ENCODE results near the gene TIFAB.

DNA sequence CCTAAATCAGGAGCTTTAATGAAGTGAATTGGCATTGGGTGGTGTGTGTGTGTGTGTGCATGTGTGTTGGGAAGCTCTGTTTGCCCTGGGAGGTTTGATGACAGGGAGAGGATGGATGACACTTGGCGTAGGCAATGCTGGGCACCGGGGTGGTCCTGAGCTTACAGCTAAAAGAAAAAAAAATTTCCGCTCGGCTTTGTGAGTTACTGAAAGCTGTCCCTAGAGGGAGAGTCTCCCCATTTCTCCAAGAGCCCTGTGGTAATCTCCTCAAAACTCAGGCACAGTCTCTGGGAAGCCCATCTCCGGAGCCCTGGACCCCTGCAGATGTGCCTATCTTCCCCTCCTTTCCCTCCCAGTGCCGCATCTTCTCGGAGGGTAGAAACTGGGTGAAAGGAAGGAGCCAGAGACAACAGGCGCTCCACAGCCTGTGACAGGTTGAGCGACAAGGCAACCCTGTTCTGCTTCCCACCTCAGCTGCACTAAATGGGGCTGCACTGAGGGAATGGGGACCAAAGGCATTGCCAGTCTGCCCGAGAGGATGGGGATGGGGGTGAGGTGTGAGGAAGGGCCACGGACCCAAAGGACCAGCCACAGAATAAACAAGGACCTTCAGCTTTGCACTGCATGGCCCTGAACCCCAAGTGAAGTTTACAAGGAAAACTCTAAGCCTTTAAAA, 35.8 kb upstream of the TIFAB start:
- TF ChIP-seq, protein P1, sequence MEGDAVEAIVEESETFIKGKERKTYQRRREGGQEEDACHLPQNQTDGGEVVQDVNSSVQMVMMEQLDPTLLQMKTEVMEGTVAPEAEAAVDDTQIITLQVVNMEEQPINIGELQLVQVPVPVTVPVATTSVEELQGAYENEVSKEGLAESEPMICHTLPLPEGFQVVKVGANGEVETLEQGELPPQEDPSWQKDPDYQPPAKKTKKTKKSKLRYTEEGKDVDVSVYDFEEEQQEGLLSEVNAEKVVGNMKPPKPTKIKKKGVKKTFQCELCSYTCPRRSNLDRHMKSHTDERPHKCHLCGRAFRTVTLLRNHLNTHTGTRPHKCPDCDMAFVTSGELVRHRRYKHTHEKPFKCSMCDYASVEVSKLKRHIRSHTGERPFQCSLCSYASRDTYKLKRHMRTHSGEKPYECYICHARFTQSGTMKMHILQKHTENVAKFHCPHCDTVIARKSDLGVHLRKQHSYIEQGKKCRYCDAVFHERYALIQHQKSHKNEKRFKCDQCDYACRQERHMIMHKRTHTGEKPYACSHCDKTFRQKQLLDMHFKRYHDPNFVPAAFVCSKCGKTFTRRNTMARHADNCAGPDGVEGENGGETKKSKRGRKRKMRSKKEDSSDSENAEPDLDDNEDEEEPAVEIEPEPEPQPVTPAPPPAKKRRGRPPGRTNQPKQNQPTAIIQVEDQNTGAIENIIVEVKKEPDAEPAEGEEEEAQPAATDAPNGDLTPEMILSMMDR (IDR thresholded peaks at IDR 0.05) = no peak
- TF ChIP-seq, protein P2, sequence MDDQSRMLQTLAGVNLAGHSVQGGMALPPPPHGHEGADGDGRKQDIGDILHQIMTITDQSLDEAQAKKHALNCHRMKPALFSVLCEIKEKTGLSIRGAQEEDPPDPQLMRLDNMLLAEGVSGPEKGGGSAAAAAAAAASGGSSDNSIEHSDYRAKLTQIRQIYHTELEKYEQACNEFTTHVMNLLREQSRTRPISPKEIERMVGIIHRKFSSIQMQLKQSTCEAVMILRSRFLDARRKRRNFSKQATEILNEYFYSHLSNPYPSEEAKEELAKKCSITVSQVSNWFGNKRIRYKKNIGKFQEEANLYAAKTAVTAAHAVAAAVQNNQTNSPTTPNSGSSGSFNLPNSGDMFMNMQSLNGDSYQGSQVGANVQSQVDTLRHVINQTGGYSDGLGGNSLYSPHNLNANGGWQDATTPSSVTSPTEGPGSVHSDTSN (IDR thresholded peaks at IDR 0.05) = no peak
- TF ChIP-seq MXI1 (IDR thresholded peaks at IDR 0.05; ENCODE audit: low read depth, low read length) (no peak), JUND (IDR thresholded peaks at IDR 0.05) (no peak), EZH2phosphoT487 (IDR thresholded peaks at IDR 0.05; ENCODE audit: borderline replicate concordance, low read depth) (no peak), TAF1 (IDR thresholded peaks at IDR 0.05; ENCODE audit: borderline replicate concordance, low read depth, low read length) (no peak), YY1 (IDR thresholded peaks at IDR 0.05; ENCODE audit: low read depth) (no peak), TCF12 (IDR thresholded peaks at IDR 0.05) (no peak), ELF1 (IDR thresholded peaks at IDR 0.05) (no peak), CHD2 (IDR thresholded peaks at IDR 0.05; ENCODE audit: low read length, partially characterized antibody) (no peak)
